Measurements from ENCODE around the gene MATCAP1.

The MATCAP1 gene

GRCh38 chr16:67157106-67157748, 26.5 kb downstream of the MATCAP1 start:
- no peak for TF ChIP-seq CTCF (IDR thresholded peaks at IDR 0.05; ENCODE audit: control insufficient read depth, insufficient read depth, low read depth, low read length, missing control alignments)
- H3K4me3 ChIP-seq (ENCODE audit: control insufficient read depth, low read depth, low read length): no peak overlapping the region
- no peak for DNase-seq (ENCODE audit: low read depth)

GRCh38 chr16:67156143-67156844, 27.5 kb downstream of the MATCAP1 start:
- TF ChIP-seq CTCF (IDR thresholded peaks at IDR 0.05; ENCODE audit: control insufficient read depth, insufficient read depth, low read depth, low read length, missing control alignments): no peak
- no peak for DNase-seq (ENCODE audit: low read depth)
- no peak overlapping the region for H3K4me3 ChIP-seq (ENCODE audit: control insufficient read depth, low read depth, low read length)

- H3K4me3 ChIP-seq (ENCODE audit: control insufficient read depth, low read depth, low read length): peak overlapping the region; percentile 17
- TF ChIP-seq CTCF (IDR thresholded peaks at IDR 0.05; ENCODE audit: control insufficient read depth, insufficient read depth, low read depth, low read length, missing control alignments): peak; percentile 63
- DNase-seq (ENCODE audit: low read depth): no peak
Observed at GRCh38 chr16:67155295-67156142, 28.2 kb downstream of the MATCAP1 start.

GRCh38 chr16:67154578-67155294, 29.0 kb downstream of the MATCAP1 start:
- peak overlapping the region; percentile 17 for H3K4me3 ChIP-seq (ENCODE audit: control insufficient read depth, low read depth, low read length)
- no peak for TF ChIP-seq CTCF (IDR thresholded peaks at IDR 0.05; ENCODE audit: control insufficient read depth, insufficient read depth, low read depth, low read length, missing control alignments)
- no peak for DNase-seq (ENCODE audit: low read depth)

GRCh38 chr16:67151431-67152097, 32.2 kb downstream of the MATCAP1 start:
- H3K4me3 ChIP-seq (ENCODE audit: control insufficient read depth, low read depth, low read length): peak overlapping the region; percentile 64
- peak; percentile 6 for TF ChIP-seq CTCF (IDR thresholded peaks at IDR 0.05; ENCODE audit: control insufficient read depth, insufficient read depth, low read depth, low read length, missing control alignments)

More at GRCh38 chr16:67151431-67152097, 32.2 kb downstream of the MATCAP1 start:
- no peak for DNase-seq (ENCODE audit: low read depth)

Measured in AG09309 (cell line).